HCT116 (cell line): ENCODE measurements around the gene ASCL2. TPM values are rescaled to one million over a fixed set of nuclear protein-coding genes. Genes with fewer than 3 reads are reported as not detected.

Experiments
- ATAC-seq: fragments of 200-7000 bp; cut with Tn5 transposase; 2 replicates; pipeline ENCODE4 v1.9.1; 2020; ENCODE audit warnings: mild to moderate bottlenecking, moderate library complexity
- BruUV-seq: library from RNA; stranded (reverse); fragments of 400-500 nt; replicated peaks from 2 replicates; lab custom pipeline; 2021; lab: Mats Ljungman, UMichigan
- CTCF ChIA-PET: fragments of 300-600 bp; sonication (Branson Sonifier 250); formaldehyde crosslinking; loops from one replicate; lab custom pipeline; 2021; ENCODE audit warnings: antibody characterized with exemption; lab: Charles Lee
- POLR2A ChIA-PET: fragments of 300-600, 350-600 bp; sonication (Branson Sonifier 250); formaldehyde crosslinking; loops from one replicate; lab custom pipeline; 2021; ENCODE audit warnings: antibody characterized with exemption; lab: Charles Lee
- RAD21 ChIA-PET, 2 experiments: fragments of 300-600 bp; sonication (Branson Sonifier 250); formaldehyde crosslinking; loops; one replicate each; lab custom pipeline; 2023; ENCODE audit warnings: low total read pairs in 2 of 2; ENCODE audit not compliant: uncharacterized antibody in 2 of 2, unreplicated experiment in 2 of 2, low non-redundant PET in 1 of 2; lab: Charles Lee
- DNase-seq: peaks from one replicate; pipeline ENCODE4 v3.0.0-alpha.2; 2010; ENCODE audit warnings: low read depth, low spot score
- H2AFZ ChIP-seq: fragments of 200-600 bp; shearing (Covaris generic), sonication (generic); 2 replicates; pipeline ENCODE4 v1.6.1; 2017; ENCODE audit warnings: low read depth, mixed run types, mixed read lengths, antibody characterized with exemption, low read length; ENCODE audit not compliant: poor library complexity, severe bottlenecking
- H3K27ac ChIP-seq: 2 replicates; pipeline ENCODE4 v1.5.1; 2012; ENCODE audit warnings: low read depth, low read length
- H3K27me3 ChIP-seq: fragments of 200-600 bp; sonication (generic); 2 replicates; pipeline ENCODE4 v1.6.1; 2016; ENCODE audit warnings: mixed run types, low read length, mixed read lengths; ENCODE audit not compliant: insufficient read depth
- H3K36me3 ChIP-seq, 2 experiments: fragments of 200-500 bp in 1 of 2; fragments of 200-600 bp in 1 of 2; sonication (Bioruptor generic) in 1 of 2; sonication (generic) in 1 of 2; 2 replicates each; pipeline versions ENCODE4 v1.5.1 to v1.6.1; 2014 to 2016; ENCODE audit warnings: low read length in 2 of 2, inconsistent platforms in 1 of 2, mixed read lengths in 1 of 2, mixed run types in 1 of 2; ENCODE audit not compliant: insufficient read depth in 2 of 2, control insufficient read depth in 1 of 2
- H3K4me1 ChIP-seq, 2 experiments: fragments of 200-600 bp in 1 of 2; sonication (generic) in 1 of 2; 2 replicates each; pipeline versions ENCODE4 v1.5.1 to v1.6.1; 2012 to 2017; ENCODE audit warnings: low read length in 2 of 2, inconsistent platforms in 1 of 2, mild to moderate bottlenecking in 1 of 2, mixed read lengths in 1 of 2, mixed run types in 1 of 2, moderate library complexity in 1 of 2; ENCODE audit not compliant: insufficient read depth in 2 of 2, control insufficient read depth in 1 of 2
- H3K4me2 ChIP-seq: fragments of 200-600 bp; sonication (generic); 2 replicates; pipeline ENCODE4 v1.6.1; 2017; ENCODE audit warnings: mixed run types, low read length, mixed read lengths
- H3K4me3 ChIP-seq, 2 experiments: fragments of 200-600 bp in 1 of 2; sonication (generic) in 1 of 2; replicated peaks in 1 of 2; 2 replicates each; pipeline ENCODE4 v1.5.1; 2011 to 2016; ENCODE audit warnings: low read length in 2 of 2, control low read depth in 1 of 2, low read depth in 1 of 2, mild to moderate bottlenecking in 1 of 2, mixed read lengths in 1 of 2, mixed run types in 1 of 2
- H3K79me2 ChIP-seq: fragments of 200-600 bp; sonication (generic); 2 replicates; pipeline ENCODE4 v1.6.1; 2017; ENCODE audit warnings: mild to moderate bottlenecking, mixed run types, low read length, moderate library complexity, mixed read lengths; ENCODE audit not compliant: insufficient read depth
- H3K9ac ChIP-seq: fragments of 200-600 bp; sonication (generic); 2 replicates; pipeline ENCODE4 v1.6.1; 2016; ENCODE audit warnings: low read length, mixed read lengths
- H3K9me2 ChIP-seq: fragments of 200-600 bp; sonication (generic), shearing (Covaris generic); 2 replicates; pipeline ENCODE4 v1.6.1; 2017; ENCODE audit warnings: mixed run types, mild to moderate bottlenecking, moderate library complexity; ENCODE audit not compliant: insufficient read depth
- H3K9me3 ChIP-seq, 2 experiments: fragments of 200-500 bp in 1 of 2; fragments of 200-600 bp in 1 of 2; sonication (Bioruptor generic) in 1 of 2; sonication (generic) in 1 of 2; 2 replicates each; pipeline ENCODE4 v1.6.1; 2014 to 2017; ENCODE audit warnings: low read length in 2 of 2, mixed read lengths in 2 of 2, inconsistent platforms in 1 of 2, low read depth in 1 of 2, mild to moderate bottlenecking in 1 of 2, mixed run types in 1 of 2, moderate library complexity in 1 of 2; ENCODE audit not compliant: control insufficient read depth in 1 of 2, insufficient read depth in 1 of 2
- H4K20me1 ChIP-seq: fragments of 200-600 bp; sonication (generic), shearing (Covaris generic); 2 replicates; pipeline ENCODE4 v1.6.1; 2017; ENCODE audit warnings: mixed run types, mild to moderate bottlenecking, moderate library complexity; ENCODE audit not compliant: insufficient read depth
- CBX3 ChIP-seq: IDR thresholded peaks from 2 replicates; pipeline ENCODE4 v1.6.1; 2012; ENCODE audit warnings: low read depth
- EGR1 ChIP-seq: IDR thresholded peaks from 2 replicates; pipeline ENCODE4 v1.6.1; 2012; ENCODE audit warnings: low read depth
- EZH2 ChIP-seq: fragments of 200-600 bp; sonication (generic); IDR thresholded peaks from 2 replicates; pipeline ENCODE4 v1.6.1; 2017; ENCODE audit warnings: antibody characterized with exemption, mixed run types
- FOSL1 ChIP-seq: IDR thresholded peaks from 2 replicates; pipeline ENCODE4 v1.6.1; 2012; ENCODE audit warnings: low read depth
- POLR2A ChIP-seq: IDR thresholded peaks from 2 replicates; pipeline ENCODE4 v1.7.0; 2011; ENCODE audit warnings: borderline replicate concordance; ENCODE audit not compliant: insufficient read depth, insufficient read length; ENCODE audit errors: extremely low read depth
- RAD21 ChIP-seq: IDR thresholded peaks from 2 replicates; pipeline ENCODE4 v1.6.1; 2012; ENCODE audit warnings: low read depth, mild to moderate bottlenecking
- SP1 ChIP-seq: IDR thresholded peaks from 2 replicates; pipeline ENCODE4 v1.6.1; 2012; ENCODE audit warnings: low read depth
- TCF7L2 ChIP-seq: IDR thresholded peaks from 2 replicates; pipeline ENCODE4 v1.7.0; 2011; ENCODE audit warnings: borderline replicate concordance, inconsistent platforms; ENCODE audit not compliant: insufficient read depth, insufficient read length; ENCODE audit errors: extremely low read depth
- YY1 ChIP-seq: IDR thresholded peaks from 2 replicates; pipeline ENCODE4 v1.6.1; 2011; ENCODE audit warnings: low read length, low read depth, moderate library complexity, mild to moderate bottlenecking; ENCODE audit not compliant: insufficient replicate concordance; ENCODE audit errors: extremely low read depth
- ZFX ChIP-seq: fragments of 450-650 bp; IDR thresholded peaks from 2 replicates; pipeline ENCODE4 v1.6.1; 2017
- ZNF274 ChIP-seq: fragments of 200-500 bp; sonication (Bioruptor generic); IDR thresholded peaks from 2 replicates; pipeline ENCODE4 v1.6.1; 2014; ENCODE audit warnings: mild to moderate bottlenecking, low read depth, low read length, inconsistent platforms
- intact Hi-C: fragments of 100-400 bp; cut with micrococcal nuclease; formaldehyde crosslinking; loops from 2 replicates; pipeline ENCODE4 v1.10.0; 2022
- total RNA-seq: library from RNA; stranded (reverse); gene quantifications from one replicate; pipeline ENCODE4 v1.2.1, GENCODE V29; 2021; ENCODE audit not compliant: unreplicated experiment
- TF ChIP-seq, protein P1 (sequence below): IDR thresholded peaks from 2 replicates; pipeline ENCODE4 v1.6.1; 2012
- TF ChIP-seq, protein P2 (sequence below): IDR thresholded peaks from 2 replicates; pipeline ENCODE4 v1.6.1; 2012

Gene ASCL2
- total RNA-seq, 1 experiment from 2014 or later = not detected

DNA sequence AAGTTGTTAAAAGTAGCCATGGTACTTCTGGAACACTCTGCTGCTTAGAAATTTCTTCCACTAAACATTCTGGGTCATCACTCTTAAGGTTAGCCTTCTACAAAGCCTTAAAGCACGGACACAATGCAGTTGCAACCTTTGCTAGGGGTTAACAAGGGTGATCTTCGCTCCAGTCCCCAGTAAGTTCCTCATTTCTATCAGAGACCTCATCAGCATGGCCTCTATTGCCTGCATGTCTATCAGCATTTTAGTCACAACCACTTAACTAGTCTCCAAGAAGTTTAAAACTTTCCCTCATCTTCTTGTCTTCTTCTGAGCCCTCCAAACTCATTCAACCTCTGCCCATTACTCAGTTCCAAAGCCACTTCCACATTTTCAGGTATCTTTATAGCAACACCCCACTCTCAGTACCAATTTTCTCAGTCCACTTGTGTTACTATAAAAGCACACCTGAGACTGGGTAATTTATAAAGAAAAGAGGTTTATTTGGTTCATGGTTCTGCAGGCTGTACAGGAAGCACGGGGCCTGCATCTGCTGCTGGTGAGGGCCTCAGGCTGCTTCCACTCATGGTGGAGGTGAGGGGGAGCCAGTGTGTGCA, 50.1 kb downstream of the ASCL2 start:
- no peaks in the 10 kb centered on the region for H4K20me1 ChIP-seq
- no peaks in the 10 kb centered on the region for H3K4me1 ChIP-seq
- DNase-seq (no peak), ATAC-seq (no peak)
- H3K9ac ChIP-seq = no peak overlapping the region
- no peaks in the 10 kb centered on the region for H3K79me2 ChIP-seq
- BruUV-seq = no TSS peak
- peaks cover 6% of the 10 kb centered on the region; the same call in 1 of the 2 replicates for H3K27me3 ChIP-seq
- POLR2A ChIA-PET = no interaction called here
- H2AFZ ChIP-seq = no peak overlapping the region
- H3K9me2 ChIP-seq = no peaks in the 10 kb centered on the region
- RAD21 ChIA-PET = no interaction called here
- peaks cover 5 to 6% of the 10 kb centered on the region in 2 experiments; a peak in 1 of 4 replicates for H3K9me3 ChIP-seq
- H3K27ac ChIP-seq = no peak overlapping the region
- no peak overlapping the region for H3K4me3 ChIP-seq
- TF ChIP-seq SP1 (no peak), FOSL1 (no peak), ZFX (no peak), EGR1 (no peak)
- TF ChIP-seq, protein P1, sequence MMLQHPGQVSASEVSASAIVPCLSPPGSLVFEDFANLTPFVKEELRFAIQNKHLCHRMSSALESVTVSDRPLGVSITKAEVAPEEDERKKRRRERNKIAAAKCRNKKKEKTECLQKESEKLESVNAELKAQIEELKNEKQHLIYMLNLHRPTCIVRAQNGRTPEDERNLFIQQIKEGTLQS = no peak
- no peaks in the 10 kb centered on the region for H3K36me3 ChIP-seq
- CTCF ChIA-PET = no interaction called here
- intact Hi-C loops = no loop called here
- no peak overlapping the region for H3K4me2 ChIP-seq

DNA sequence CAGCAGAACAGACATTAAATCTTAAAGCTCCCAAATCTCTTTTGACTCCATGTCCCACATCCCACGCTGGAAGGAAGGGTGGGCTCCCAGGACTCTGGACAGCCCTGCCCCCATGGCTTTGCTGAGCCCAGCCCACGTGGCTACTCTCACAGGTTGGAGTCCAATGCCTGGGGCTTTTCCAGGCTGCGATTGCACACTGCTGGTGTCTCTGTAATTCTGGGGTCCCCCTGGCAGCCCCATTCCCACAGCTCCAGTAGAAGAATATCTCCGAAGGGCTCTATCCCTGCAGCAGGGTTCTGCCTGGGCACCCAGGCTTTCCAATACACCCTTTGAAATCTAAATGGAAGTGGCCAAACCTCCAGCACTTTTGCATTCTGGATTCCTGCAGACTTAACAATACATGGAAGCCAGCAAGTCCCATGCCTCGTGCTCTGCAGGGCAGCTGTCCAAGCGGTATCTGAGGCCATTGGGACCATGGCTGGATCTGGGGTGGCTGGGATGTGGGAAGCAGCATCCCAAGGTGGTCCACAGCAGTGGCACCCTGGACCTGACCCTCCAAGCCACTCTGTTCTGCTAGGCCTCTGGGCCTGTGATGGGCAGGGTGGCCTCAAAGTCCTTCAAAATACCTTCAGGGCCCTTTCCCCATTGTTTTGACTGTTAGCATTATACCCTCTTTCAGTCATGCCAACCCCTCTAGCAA, 50.9 kb downstream of the ASCL2 start:
- CTCF ChIA-PET = no interaction called here
- peaks cover 6% of the 10 kb centered on the region; the same call in 1 of the 2 replicates for H3K27me3 ChIP-seq

More for the DNA sequence above, 50.9 kb downstream of the ASCL2 start:
- RAD21 ChIA-PET = no interaction called here
- TF ChIP-seq EZH2 (no peak), ZNF274 (no peak), FOSL1 (no peak), CBX3 (no peak), TCF7L2 (no peak), YY1 (no peak), RAD21 (no peak), EGR1 (no peak), POLR2A (no peak)
- TF ChIP-seq, protein P2, sequence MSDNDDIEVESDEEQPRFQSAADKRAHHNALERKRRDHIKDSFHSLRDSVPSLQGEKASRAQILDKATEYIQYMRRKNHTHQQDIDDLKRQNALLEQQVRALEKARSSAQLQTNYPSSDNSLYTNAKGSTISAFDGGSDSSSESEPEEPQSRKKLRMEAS = no peak
- intact Hi-C loops = no loop called here
- no peaks in the 10 kb centered on the region for H3K4me1 ChIP-seq
- no TSS peak for BruUV-seq
- peaks cover 4 to 6% of the 10 kb centered on the region in 2 experiments; a peak in 1 of 4 replicates for H3K9me3 ChIP-seq
- H3K9me2 ChIP-seq = no peaks in the 10 kb centered on the region
- DNase-seq = no peak
- no peak overlapping the region for H3K27ac ChIP-seq
- POLR2A ChIA-PET = no interaction called here
- no peak overlapping the region for H3K4me2 ChIP-seq
- H2AFZ ChIP-seq = no peak overlapping the region
- H3K9ac ChIP-seq = no peak overlapping the region
- no peaks in the 10 kb centered on the region for H3K79me2 ChIP-seq
- H3K36me3 ChIP-seq = no peaks in the 10 kb centered on the region
- ATAC-seq = no peak
- no peaks in the 10 kb centered on the region for H4K20me1 ChIP-seq
- H3K4me3 ChIP-seq = no peak overlapping the region
